Testis (tissue), 3 donors: Measurements from ENCODE around the gene AKAP8. TPM values are rescaled to one million over a fixed set of nuclear protein-coding genes. Genes with fewer than 3 reads are reported as not detected.
"Not testable (repeated sequence)": the region's sequence is repeated elsewhere in the genome, so short reads cannot be mapped to it uniquely, and the experiment has no call there.

ENCODE experiments used
- DNase-seq: peaks from one replicate; pipeline ENCODE4 v3.0.0-alpha.2; 2019
- H3K27ac ChIP-seq, 2 donors: fragments of 200-600 bp; sonication (generic); one replicate each; pipeline ENCODE4 v1.5.1; 2019
- H3K27me3 ChIP-seq: fragments of 200-600 bp; sonication (generic); one replicate; pipeline ENCODE4 v1.5.1; 2019
- H3K36me3 ChIP-seq: fragments of 200-600 bp; sonication (generic); one replicate; pipeline ENCODE4 v1.5.1; 2017; ENCODE audit warnings: low read depth; ENCODE audit errors: missing control alignments
- H3K4me1 ChIP-seq: fragments of 200-600 bp; sonication (generic); one replicate; pipeline ENCODE4 v1.5.1; 2019
- H3K4me3 ChIP-seq, 2 donors: fragments of 200-600 bp; sonication (generic); one replicate each; pipeline ENCODE4 v1.5.1; 2017 to 2019
- H3K9me3 ChIP-seq: fragments of 200-600 bp; sonication (generic); one replicate; pipeline ENCODE4 v1.5.1; 2017
- CTCF ChIP-seq, 3 experiments: fragments of 450-650 bp in 2 of 3; fragments of 200-600 bp in 1 of 3; sonication (generic) in 1 of 3; IDR thresholded peaks; one replicate each; pipeline ENCODE4 v1.5.1; 2016 to 2019; ENCODE audit warnings: antibody characterized with exemption in 3 of 3, mild to moderate bottlenecking in 2 of 3, moderate library complexity in 1 of 3
- POLR2A ChIP-seq: fragments of 450-650 bp; IDR thresholded peaks from one replicate; pipeline ENCODE4 v1.6.1; 2017; ENCODE audit warnings: antibody characterized with exemption, mild to moderate bottlenecking, moderate library complexity
- WGBS, 2 donors: methylation state at CpG; one replicate each; pipeline ENCODE4 v1.1.5; 2018; 5-methylcytosine and 5-hydroxymethylcytosine counted together
- intact Hi-C: fragments of 100-400 bp; cut with DNase I; formaldehyde crosslinking; loops from one replicate; pipeline ENCODE4 v1.15.1; 2023; ENCODE audit warnings: low total_unique reads
- polyA plus RNA-seq: library from polyadenylated mRNA; stranded (reverse); fragments of 350-450 nt; fragmentation: Illumina TruSeq; extraction: RNeasy Lipid Tissue Mini Kit (QIAGEN cat#74804); gene quantifications from one replicate; pipeline ENCODE4 v1.2.3, GENCODE V29; 2014; ENCODE audit warnings: low read depth, low replicate concordance; ENCODE audit not compliant: insufficient read depth
- total RNA-seq, 2 donors: library from RNA; depleted of rRNA; stranded (reverse); fragments of >200 nt; gene quantifications; one replicate each; pipeline ENCODE4 v1.2.3, GENCODE V29; 2016

AKAP8 gene
- total and polyA plus RNA-seq, 3 donors from 2014 or later, result 20.1 to 46.3 (median 44.0) TPM

- 91 to 95% methylated on average over 3 to 9 of the region's 9 CpGs for WGBS, 2 donors
- no peak for DNase-seq
- Histone ChIP-seq H3K36me3 (no peaks in the 10 kb centered on the region), H3K4me1 (peaks cover 17% of the 10 kb centered on the region), H3K4me3 (no peak overlapping the region), H3K9me3 (no peaks in the 10 kb centered on the region), H3K27ac (no peak overlapping the region), H3K27me3 (no peaks in the 10 kb centered on the region)
- intact Hi-C loops, result no loop called here
- TF ChIP-seq CTCF (IDR thresholded peaks at IDR 0.05) (no peak), POLR2A (no peak)
Observed at GRCh38 chr19:15369594-15369891, 10.0 kb downstream of the AKAP8 start.

- H3K9me3 ChIP-seq, result no peaks in the 10 kb centered on the region
- TF ChIP-seq CTCF (IDR thresholded peaks at IDR 0.05) (no peak), POLR2A (no peak)
- 81 to 91% methylated on average over 32 to 35 of the region's 35 CpGs for WGBS, 2 donors
- H3K4me3 ChIP-seq, result no peak overlapping the region
- H3K36me3 ChIP-seq, result no peaks in the 10 kb centered on the region
- H3K27me3 ChIP-seq, result no peaks in the 10 kb centered on the region
- no peak for DNase-seq
- peaks cover 11% of the 10 kb centered on the region for H3K4me1 ChIP-seq
- no peak overlapping the region for H3K27ac ChIP-seq
- intact Hi-C loops, result no loop called here
Observed at GRCh38 chr19:15368798-15369593, 10.6 kb downstream of the AKAP8 start.

GRCh38 chr19:15368051-15368632 is 11.4 kb downstream of the AKAP8 start:
- Histone ChIP-seq H3K27ac (peak overlapping the region in 1 of 2 donors; percentile 39), H3K9me3 (no peaks in the 10 kb centered on the region), H3K27me3 (no peaks in the 10 kb centered on the region), H3K4me1 (peaks cover 6% of the 10 kb centered on the region), H3K4me3 (no peak overlapping the region), H3K36me3 (no peaks in the 10 kb centered on the region)
- WGBS, 2 donors, result 91 to 93% methylated on average over 19 to 24 of the region's 24 CpGs
- DNase-seq, result no peak
- intact Hi-C loops, result no loop called here
- TF ChIP-seq CTCF (IDR thresholded peaks at IDR 0.05) (no peak), POLR2A (no peak)

- H3K27ac ChIP-seq, result peak overlapping the region in 1 of 2 donors; percentile 39
- intact Hi-C loops, result no loop called here
- H3K4me3 ChIP-seq, result no peak overlapping the region
- H3K4me1 ChIP-seq, result peaks cover 6% of the 10 kb centered on the region
- 62% methylated on average over 3 of the region's 3 CpGs for WGBS, 2 donors
- no peaks in the 10 kb centered on the region for H3K9me3 ChIP-seq
- no peaks in the 10 kb centered on the region for H3K27me3 ChIP-seq
- no peaks in the 10 kb centered on the region for H3K36me3 ChIP-seq
- no peak for TF ChIP-seq CTCF (IDR thresholded peaks at IDR 0.05)
- peak; percentile 61 for DNase-seq
Observed at GRCh38 chr19:15367439-15367838, 12.1 kb downstream of the AKAP8 start.

GRCh38 chr19:15365264-15365663 is 14.3 kb downstream of the AKAP8 start:
- intact Hi-C loops, result no loop called here
- H3K27me3 ChIP-seq, result no peaks in the 10 kb centered on the region
- WGBS, 2 donors, result 92% methylated on average over 6 of the region's 6 CpGs; no CpG with 5 or more reads in 1 of the 2 donors
- no peak overlapping the region for H3K4me3 ChIP-seq
- TF ChIP-seq CTCF (IDR thresholded peaks at IDR 0.05) (no peak), POLR2A (no peak)
- H3K4me1 ChIP-seq, result peaks cover 6% of the 10 kb centered on the region
- no peak for DNase-seq
- no peaks in the 10 kb centered on the region for H3K9me3 ChIP-seq
- no peaks in the 10 kb centered on the region for H3K36me3 ChIP-seq
- no peak overlapping the region for H3K27ac ChIP-seq

- DNase-seq, result not testable (repeated sequence)
Observed at GRCh38 chr19:15363791-15364190, 15.8 kb downstream of the AKAP8 start.

GRCh38 chr19:15363048-15363447 is 16.5 kb downstream of the AKAP8 start:
- H3K4me1 ChIP-seq, DNase-seq, H3K36me3 ChIP-seq, H3K27ac ChIP-seq, H3K4me3 ChIP-seq, intact Hi-C loops, H3K27me3 ChIP-seq, H3K9me3 ChIP-seq: not testable (repeated sequence)
- WGBS, 2 donors, result no CpG with 5 or more reads among the region's 30 CpGs

More at GRCh38 chr19:15363791-15364190, 15.8 kb downstream of the AKAP8 start:
- H3K27ac ChIP-seq, H3K4me1 ChIP-seq, H3K36me3 ChIP-seq, H3K4me3 ChIP-seq, H3K9me3 ChIP-seq, intact Hi-C loops, H3K27me3 ChIP-seq: not testable (repeated sequence)
- WGBS, 2 donors, result 42 to 55% methylated on average over 3 of the region's 3 CpGs
